22Rv1 (cell line): ENCODE results near the gene EOLA1.
"Not testable (repeated sequence)": the region's sequence is repeated elsewhere in the genome, so short reads cannot be mapped to it uniquely, and the experiment has no call there.

Experiments
- H3K27ac ChIP-seq: fragments of 450-650 bp; 2 replicates; pipeline ENCODE4 v1.5.1; 2017
- CTCF ChIP-seq: fragments of 450-650 bp; IDR thresholded peaks from 2 replicates; pipeline ENCODE4 v1.5.1; 2017; ENCODE audit warnings: mild to moderate bottlenecking
- ZFX ChIP-seq: fragments of 450-650 bp; IDR thresholded peaks from 2 replicates; pipeline ENCODE4 v1.6.1; 2017; ENCODE audit warnings: antibody characterized with exemption, borderline replicate concordance

Gene EOLA1

GRCh38 chrX:149527705-149528104 is 13.1 kb upstream of the EOLA1 start:
- H3K27ac ChIP-seq = no peak overlapping the region
- TF ChIP-seq ZFX (no peak), CTCF (peak; percentile 26; the same call in 1 of the 2 replicates)

DNA sequence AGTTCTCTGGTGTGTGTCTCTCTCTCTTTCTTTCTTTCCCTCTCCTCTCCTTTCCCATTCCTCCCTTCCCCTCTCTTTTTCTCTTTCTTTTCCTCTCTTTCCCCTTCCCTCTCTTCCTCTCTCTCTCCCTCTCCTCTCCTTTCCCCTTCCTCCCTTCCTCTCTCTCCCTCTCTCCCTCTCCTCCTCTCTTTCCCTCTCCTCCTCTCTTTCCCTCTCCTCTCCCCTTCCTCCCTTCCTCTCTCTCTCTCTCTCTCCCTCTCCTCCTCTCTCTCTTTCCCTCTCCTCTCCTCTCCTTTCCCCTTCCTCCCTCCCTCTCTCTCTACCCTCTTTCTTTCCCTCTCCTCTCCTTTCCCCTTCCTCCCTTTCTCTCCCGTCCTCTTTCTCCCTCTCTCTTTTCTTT is 12.4 kb upstream of the EOLA1 start:
- H3K27ac ChIP-seq = no peak overlapping the region
- TF ChIP-seq CTCF = no peak
- no peak for TF ChIP-seq ZFX

DNA sequence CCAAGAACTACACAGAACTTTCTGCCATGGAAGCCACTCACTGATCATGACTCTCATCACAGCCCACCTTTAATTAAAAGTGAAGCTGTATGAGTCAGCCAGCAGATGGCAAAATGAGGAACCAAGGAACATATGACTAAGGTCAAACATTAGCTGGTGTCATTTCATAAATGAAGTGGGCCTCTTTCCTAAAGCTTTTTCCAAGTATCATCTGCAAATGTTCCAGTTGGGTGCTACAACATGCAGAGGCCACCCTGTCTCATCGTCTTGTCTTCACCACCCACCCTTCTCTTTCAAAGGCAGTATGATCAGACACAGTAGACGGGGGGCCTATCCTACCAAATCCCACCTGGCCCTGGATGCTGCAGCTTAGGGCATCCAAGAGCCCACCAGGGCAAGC is 9.2 kb upstream of the EOLA1 start:
- H3K27ac ChIP-seq = no peak overlapping the region
- no peak for TF ChIP-seq CTCF
- no peak for TF ChIP-seq ZFX

DNA sequence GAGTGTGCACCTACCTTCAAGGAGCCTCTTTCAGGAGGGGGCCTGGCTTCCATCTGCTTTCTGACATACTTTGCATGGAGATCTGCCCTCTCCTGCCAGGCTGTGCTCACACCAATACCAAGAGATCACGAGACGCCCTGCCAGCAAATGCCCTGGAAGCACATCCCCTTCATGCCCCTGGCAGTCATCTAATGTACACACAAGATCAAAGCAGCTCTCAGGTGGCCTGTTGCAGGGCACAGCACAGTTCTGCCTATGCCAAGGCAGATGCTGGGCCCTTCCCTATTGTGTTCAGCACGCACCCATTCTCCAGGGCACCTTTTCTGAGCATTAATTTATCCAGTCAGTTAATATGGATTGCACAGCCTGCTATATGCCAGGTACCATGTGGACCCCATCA is 7.9 kb upstream of the EOLA1 start:
- H3K27ac ChIP-seq = not testable (repeated sequence)

- not testable (repeated sequence) for H3K27ac ChIP-seq
Observed at GRCh38 chrX:149533999-149534398, 6.8 kb upstream of the EOLA1 start.

DNA sequence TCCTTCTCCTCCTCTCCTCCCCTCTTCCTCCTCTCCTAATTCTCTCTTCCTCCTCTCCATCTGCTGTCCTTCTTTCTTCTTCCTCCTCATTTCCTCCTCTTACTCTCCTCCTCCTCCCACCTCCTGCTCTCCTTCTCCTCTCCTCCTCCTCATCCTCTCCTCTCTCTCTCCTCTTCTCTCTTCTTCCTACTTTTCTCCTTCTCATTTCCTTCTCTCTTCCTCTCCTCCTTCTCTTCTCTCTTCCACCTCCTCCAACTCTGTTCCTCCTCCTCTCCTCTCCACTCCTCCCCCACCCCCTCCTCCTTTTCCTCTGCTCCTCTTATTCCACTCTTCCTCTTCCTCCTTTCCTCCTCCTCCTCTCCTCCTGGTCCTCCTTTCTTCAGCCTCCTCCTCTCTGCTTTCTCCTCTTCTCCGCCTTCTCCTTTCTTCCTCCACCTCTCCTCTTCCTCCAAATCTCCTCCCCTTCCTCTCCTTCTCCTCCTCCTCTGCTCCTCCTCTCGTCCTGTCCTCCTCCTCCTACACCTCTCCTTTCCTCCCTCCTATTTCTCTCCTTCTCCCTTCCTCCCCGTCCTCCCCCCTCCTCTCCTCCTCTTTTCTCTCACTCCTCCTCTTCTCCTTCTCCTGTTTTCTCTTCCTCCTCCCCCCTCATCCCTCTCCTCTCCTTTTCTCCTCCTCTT is 5.7 kb upstream of the EOLA1 start:
- not testable (repeated sequence) for H3K27ac ChIP-seq

DNA sequence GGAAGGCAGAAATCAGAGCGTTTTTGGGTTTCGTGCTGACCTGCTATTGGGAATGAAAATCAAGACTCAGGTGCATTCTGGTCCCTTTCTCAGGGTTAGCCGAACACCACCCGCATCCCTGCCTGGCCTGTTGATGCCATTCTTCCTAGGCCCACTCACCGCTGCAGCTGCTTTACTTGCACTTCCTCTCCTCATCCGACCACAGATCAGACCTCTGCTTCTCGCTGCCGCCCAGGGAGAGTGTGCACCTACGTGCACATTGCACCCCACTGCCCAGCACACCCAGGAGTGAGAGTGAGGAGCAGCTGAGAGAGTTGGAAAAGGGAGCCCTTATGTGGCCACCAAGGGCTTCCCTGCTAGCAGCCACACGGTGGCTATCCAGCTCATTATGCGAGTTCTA is 3.3 kb upstream of the EOLA1 start:
- H3K27ac ChIP-seq = not testable (repeated sequence)

DNA sequence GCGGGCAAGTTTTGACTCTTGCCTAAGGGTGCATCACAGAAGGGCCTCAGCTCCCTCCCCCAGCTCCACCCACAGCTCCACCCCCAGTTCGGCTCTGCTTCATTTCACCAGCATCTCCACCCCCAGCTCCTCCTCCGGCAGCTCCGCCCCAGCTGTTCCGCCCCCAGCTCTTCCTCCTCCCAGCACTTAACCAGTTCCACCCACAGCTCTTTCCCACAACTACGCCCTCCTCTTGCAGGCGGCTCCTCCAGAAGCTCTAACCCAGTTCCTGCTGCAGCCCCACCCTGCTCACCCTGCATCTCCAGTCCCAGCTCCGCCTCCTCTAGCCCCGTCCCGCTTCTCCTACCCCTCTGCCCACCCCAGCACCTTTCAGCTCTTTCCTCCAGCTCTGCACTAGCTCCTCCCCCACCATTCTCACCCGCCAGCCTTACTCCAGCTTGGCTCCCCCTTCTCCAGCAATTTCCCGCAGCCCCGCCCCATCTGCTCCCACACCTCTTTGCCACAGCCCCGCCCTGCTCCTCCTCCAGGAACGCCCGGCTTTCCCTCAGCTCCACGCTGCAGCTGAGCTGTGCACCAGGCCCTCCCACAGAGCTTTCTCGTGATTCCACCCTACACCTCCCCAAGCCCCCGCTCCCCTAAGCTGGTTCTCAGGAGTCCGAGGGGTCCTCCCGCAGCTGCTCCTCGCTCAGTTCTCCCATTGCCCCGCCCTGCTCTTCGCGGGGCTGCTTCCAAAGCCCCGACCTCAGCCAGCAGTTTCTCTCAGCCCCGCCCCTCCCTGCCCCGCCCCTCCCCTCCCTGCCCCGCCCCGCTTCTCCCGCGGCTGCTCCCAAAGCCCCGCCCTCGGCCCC is 1.3 kb upstream of the EOLA1 start:
- H3K27ac ChIP-seq = peak overlapping the region; percentile 84
- TF ChIP-seq ZFX (no peak), CTCF (no peak)

DNA sequence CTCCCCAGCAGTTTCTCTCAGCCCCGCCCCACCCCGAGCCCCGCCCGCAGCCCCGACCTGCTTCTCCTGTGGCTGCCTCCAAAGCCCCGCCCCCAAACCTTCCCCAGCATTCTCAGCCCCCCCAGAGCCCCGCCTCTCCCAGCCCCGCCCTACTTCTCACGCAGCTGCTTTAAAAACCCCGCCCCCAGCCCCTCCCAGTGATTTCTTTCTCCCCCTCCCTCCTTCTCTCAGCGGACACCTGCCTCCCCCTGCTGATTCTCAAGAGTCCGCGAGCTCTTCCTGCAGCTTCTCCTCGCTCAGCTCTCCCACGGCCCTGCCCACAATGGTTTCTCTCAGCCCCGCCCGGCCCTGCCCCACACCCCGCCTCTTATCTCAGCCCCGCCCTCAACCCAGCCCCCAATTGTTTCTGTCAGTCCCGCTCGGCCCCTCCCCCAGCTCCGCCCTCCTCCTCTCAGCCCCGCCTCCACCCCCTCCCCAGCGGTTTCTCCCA is 636 bp upstream of the EOLA1 start:
- TF ChIP-seq ZFX = no peak
- no peak for TF ChIP-seq CTCF
- peak overlapping the region; percentile 84 for H3K27ac ChIP-seq
